ENCODE data around the gene CHST2. TPM values are rescaled to one million over a fixed set of nuclear protein-coding genes. Genes with fewer than 3 reads are reported as not detected.

Gene CHST2
- total RNA-seq, 2 donors from 2014 or later: 1.0 to 2.8 TPM

Other genes starting within 250 kb of the CHST2 start
- gene PCOLCE2, start 230.7 kb upstream of the CHST2 start, total RNA-seq: 1 to 10 TPM; 2.6 to 2.9 TPM
- not detected for gene PAQR9, start 156.1 kb upstream of the CHST2 start, total RNA-seq
- gene U2SURP, start 118.2 kb upstream of the CHST2 start, total RNA-seq: 10 to 100 TPM; 55.1 to 69.1 TPM

Measured in left colon (tissue), 2 donors.